Measurements from ENCODE around the gene POLD3.
"Not testable (repeated sequence)": the region's sequence is repeated elsewhere in the genome, so short reads cannot be mapped to it uniquely, and the experiment has no call there.

DNA sequence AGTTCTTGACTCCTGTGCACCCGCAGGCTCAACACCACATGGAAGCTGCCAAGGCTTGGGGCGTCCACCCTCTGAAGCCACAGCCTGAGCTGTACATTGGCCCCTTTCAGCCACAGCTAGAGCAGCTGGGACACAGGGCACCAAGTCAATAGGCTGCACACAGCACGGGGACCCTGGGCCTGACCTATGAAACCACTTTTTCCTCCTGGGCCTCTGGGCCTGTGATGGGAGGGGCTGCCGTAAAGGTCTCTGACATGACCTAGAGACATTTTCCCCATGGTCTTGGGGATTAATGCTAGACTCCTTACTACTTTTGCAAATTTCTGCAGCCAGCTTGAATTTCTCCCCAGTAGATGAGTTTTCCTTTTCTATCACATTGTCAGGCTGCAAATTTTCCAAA is 66.7 kb downstream of the POLD3 start:
- TF ChIP-seq, protein P1, sequence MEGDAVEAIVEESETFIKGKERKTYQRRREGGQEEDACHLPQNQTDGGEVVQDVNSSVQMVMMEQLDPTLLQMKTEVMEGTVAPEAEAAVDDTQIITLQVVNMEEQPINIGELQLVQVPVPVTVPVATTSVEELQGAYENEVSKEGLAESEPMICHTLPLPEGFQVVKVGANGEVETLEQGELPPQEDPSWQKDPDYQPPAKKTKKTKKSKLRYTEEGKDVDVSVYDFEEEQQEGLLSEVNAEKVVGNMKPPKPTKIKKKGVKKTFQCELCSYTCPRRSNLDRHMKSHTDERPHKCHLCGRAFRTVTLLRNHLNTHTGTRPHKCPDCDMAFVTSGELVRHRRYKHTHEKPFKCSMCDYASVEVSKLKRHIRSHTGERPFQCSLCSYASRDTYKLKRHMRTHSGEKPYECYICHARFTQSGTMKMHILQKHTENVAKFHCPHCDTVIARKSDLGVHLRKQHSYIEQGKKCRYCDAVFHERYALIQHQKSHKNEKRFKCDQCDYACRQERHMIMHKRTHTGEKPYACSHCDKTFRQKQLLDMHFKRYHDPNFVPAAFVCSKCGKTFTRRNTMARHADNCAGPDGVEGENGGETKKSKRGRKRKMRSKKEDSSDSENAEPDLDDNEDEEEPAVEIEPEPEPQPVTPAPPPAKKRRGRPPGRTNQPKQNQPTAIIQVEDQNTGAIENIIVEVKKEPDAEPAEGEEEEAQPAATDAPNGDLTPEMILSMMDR (IDR thresholded peaks at IDR 0.05), result not testable (repeated sequence)
- not testable (repeated sequence) for TF ChIP-seq EP300 (IDR thresholded peaks at IDR 0.05; ENCODE audit: low read depth); POLR2A (IDR thresholded peaks at IDR 0.05)

Data from transverse colon (tissue), 3 donors.